ENCODE measurements around the gene SYN1.

The SYN1 gene

GRCh38 chrX:47661539-47661938 lies 41.9 kb upstream of the SYN1 start:
- no peak overlapping the region for H3K9ac ChIP-seq (ENCODE audit: low read length)
- H2AFZ ChIP-seq (ENCODE audit: low read depth, low read length), result no peak overlapping the region
- no peaks in the 10 kb centered on the region for H3K27me3 ChIP-seq (ENCODE audit: low read depth, low read length)
- H4K20me1 ChIP-seq (ENCODE audit: insufficient read depth, low read length), result no peaks in the 10 kb centered on the region
- H3K4me1 ChIP-seq (ENCODE audit: low read length), result peaks cover 11% of the 10 kb centered on the region
- H3K4me3 ChIP-seq (ENCODE audit: low read length), result no peak overlapping the region
- no peak overlapping the region for H3K4me2 ChIP-seq (ENCODE audit: low read length)
- H3K79me2 ChIP-seq (ENCODE audit: low read length), result peaks cover 11% of the 10 kb centered on the region
- H3K9me3 ChIP-seq (ENCODE audit: insufficient read depth, low read length), result no peaks in the 10 kb centered on the region
- H3K36me3 ChIP-seq (replicated peaks; ENCODE audit: low read depth, low read length), result peaks cover 13% of the 10 kb centered on the region
- no peak for TF ChIP-seq CTCF (IDR thresholded peaks at IDR 0.05; ENCODE audit: low read depth, low read length)
- TF ChIP-seq EZH2phosphoT487 (IDR thresholded peaks at IDR 0.05; ENCODE audit: low read depth), result no peak
- H3K27ac ChIP-seq (ENCODE audit: low read length), result no peak overlapping the region

GRCh38 chrX:47659421-47659726 lies 39.7 kb upstream of the SYN1 start:
- Histone ChIP-seq H3K27ac (ENCODE audit: low read length) (peak overlapping the region; percentile 96), H3K79me2 (ENCODE audit: low read length) (peaks cover 11% of the 10 kb centered on the region), H3K9me3 (ENCODE audit: insufficient read depth, low read length) (no peaks in the 10 kb centered on the region), H4K20me1 (ENCODE audit: insufficient read depth, low read length) (no peaks in the 10 kb centered on the region), H3K27me3 (ENCODE audit: low read depth, low read length) (no peaks in the 10 kb centered on the region), H2AFZ (ENCODE audit: low read depth, low read length) (peak overlapping the region; percentile 56), H3K9ac (ENCODE audit: low read length) (peak overlapping the region; percentile 99), H3K36me3 (replicated peaks; ENCODE audit: low read depth, low read length) (peaks cover 21% of the 10 kb centered on the region), H3K4me2 (ENCODE audit: low read length) (peak overlapping the region; percentile 95), H3K4me1 (ENCODE audit: low read length) (peaks cover 11% of the 10 kb centered on the region), H3K4me3 (ENCODE audit: low read length) (peak overlapping the region; percentile 100)
- TF ChIP-seq EZH2phosphoT487 (IDR thresholded peaks at IDR 0.05; ENCODE audit: low read depth) (no peak), CTCF (IDR thresholded peaks at IDR 0.05; ENCODE audit: low read depth, low read length) (no peak)

- H3K4me2 ChIP-seq (ENCODE audit: low read length), result peak within 1 kb of the TSS; percentile 96
- H4K20me1 ChIP-seq (ENCODE audit: insufficient read depth, low read length), result no peaks in the 10 kb centered on the region
- H3K36me3 ChIP-seq (replicated peaks; ENCODE audit: low read depth, low read length), result peaks cover 21% of the 10 kb centered on the region
- H3K79me2 ChIP-seq (ENCODE audit: low read length), result peaks cover 11% of the 10 kb centered on the region
- H3K27ac ChIP-seq (ENCODE audit: low read length), result peak within 1 kb of the TSS; percentile 96
- no peaks in the 10 kb centered on the region for H3K27me3 ChIP-seq (ENCODE audit: low read depth, low read length)
- peak within 1 kb of the TSS; percentile 99 for H3K9ac ChIP-seq (ENCODE audit: low read length)
- peak within 1 kb of the TSS; percentile 69 for H2AFZ ChIP-seq (ENCODE audit: low read depth, low read length)
- no peak for TF ChIP-seq CTCF (IDR thresholded peaks at IDR 0.05; ENCODE audit: low read depth, low read length)
- TF ChIP-seq EZH2phosphoT487 (IDR thresholded peaks at IDR 0.05; ENCODE audit: low read depth), result no peak
- H3K4me1 ChIP-seq (ENCODE audit: low read length), result peaks cover 11% of the 10 kb centered on the region
- no peaks in the 10 kb centered on the region for H3K9me3 ChIP-seq (ENCODE audit: insufficient read depth, low read length)
- peak within 1 kb of the TSS; percentile 100 for H3K4me3 ChIP-seq (ENCODE audit: low read length)
Measured at GRCh38 chrX:47658684-47659420, 39.2 kb upstream of the SYN1 start, which contains the start of gene UXT. Gene UXT (minus strand): TSS chrX:47659180. CDS start chrX:47658927, 253 bp downstream.

GRCh38 chrX:47658301-47658683 lies 38.6 kb upstream of the SYN1 start:
- Histone ChIP-seq H3K4me1 (ENCODE audit: low read length) (peaks cover 11% of the 10 kb centered on the region), H3K9me3 (ENCODE audit: insufficient read depth, low read length) (no peaks in the 10 kb centered on the region), H3K4me2 (ENCODE audit: low read length) (peak overlapping the region; percentile 96), H3K27me3 (ENCODE audit: low read depth, low read length) (no peaks in the 10 kb centered on the region), H4K20me1 (ENCODE audit: insufficient read depth, low read length) (no peaks in the 10 kb centered on the region), H3K27ac (ENCODE audit: low read length) (peak overlapping the region; percentile 96), H3K79me2 (ENCODE audit: low read length) (peaks cover 11% of the 10 kb centered on the region), H3K4me3 (ENCODE audit: low read length) (peak overlapping the region; percentile 100), H3K9ac (ENCODE audit: low read length) (peak overlapping the region; percentile 99), H2AFZ (ENCODE audit: low read depth, low read length) (peak overlapping the region; percentile 62; the same call in 1 of the 2 replicates), H3K36me3 (replicated peaks; ENCODE audit: low read depth, low read length) (peaks cover 26% of the 10 kb centered on the region)
- TF ChIP-seq CTCF (IDR thresholded peaks at IDR 0.05; ENCODE audit: low read depth, low read length) (no peak), EZH2phosphoT487 (IDR thresholded peaks at IDR 0.05; ENCODE audit: low read depth) (no peak)
